Measurements from ENCODE around the gene OR51T1.

The OR51T1 gene

DNA sequence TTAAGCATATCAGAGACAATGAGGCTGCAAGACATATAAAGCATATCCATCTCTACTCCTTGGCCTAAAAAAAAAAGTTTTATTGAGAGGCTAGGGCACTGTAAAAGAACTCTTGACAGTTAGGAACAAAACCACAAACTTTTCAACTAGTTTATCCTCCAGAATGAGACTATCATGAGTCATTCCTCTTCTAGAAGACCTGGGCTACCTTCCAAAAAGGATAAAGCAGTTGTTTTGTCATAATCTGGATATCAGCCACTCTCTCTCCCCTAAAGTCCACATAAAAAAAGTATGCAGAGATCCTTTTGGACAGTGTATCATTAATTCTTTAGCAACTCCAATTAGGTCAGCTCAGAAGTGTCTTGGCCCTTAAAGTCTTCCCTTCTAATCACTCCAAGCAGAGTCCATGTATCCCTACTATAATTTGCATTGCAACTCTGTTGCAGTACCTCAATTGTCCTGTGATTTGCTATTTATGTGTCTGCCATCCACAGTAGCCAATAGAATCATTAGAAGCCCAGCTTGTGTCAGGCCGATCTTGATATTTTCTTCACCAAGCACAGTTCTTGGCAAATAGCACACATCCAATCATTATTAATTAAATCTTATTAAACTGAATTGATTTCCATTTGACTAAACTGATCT is 10.4 kb downstream of the OR51T1 start:
- TF ChIP-seq, protein P1, sequence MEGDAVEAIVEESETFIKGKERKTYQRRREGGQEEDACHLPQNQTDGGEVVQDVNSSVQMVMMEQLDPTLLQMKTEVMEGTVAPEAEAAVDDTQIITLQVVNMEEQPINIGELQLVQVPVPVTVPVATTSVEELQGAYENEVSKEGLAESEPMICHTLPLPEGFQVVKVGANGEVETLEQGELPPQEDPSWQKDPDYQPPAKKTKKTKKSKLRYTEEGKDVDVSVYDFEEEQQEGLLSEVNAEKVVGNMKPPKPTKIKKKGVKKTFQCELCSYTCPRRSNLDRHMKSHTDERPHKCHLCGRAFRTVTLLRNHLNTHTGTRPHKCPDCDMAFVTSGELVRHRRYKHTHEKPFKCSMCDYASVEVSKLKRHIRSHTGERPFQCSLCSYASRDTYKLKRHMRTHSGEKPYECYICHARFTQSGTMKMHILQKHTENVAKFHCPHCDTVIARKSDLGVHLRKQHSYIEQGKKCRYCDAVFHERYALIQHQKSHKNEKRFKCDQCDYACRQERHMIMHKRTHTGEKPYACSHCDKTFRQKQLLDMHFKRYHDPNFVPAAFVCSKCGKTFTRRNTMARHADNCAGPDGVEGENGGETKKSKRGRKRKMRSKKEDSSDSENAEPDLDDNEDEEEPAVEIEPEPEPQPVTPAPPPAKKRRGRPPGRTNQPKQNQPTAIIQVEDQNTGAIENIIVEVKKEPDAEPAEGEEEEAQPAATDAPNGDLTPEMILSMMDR (IDR thresholded peaks at IDR 0.05; ENCODE audit: insufficient read depth, missing control alignments) = no peak
- DNase-seq (ENCODE audit: insufficient read length, low spot score) (no peak), FAIRE-seq (no peak)

DNA sequence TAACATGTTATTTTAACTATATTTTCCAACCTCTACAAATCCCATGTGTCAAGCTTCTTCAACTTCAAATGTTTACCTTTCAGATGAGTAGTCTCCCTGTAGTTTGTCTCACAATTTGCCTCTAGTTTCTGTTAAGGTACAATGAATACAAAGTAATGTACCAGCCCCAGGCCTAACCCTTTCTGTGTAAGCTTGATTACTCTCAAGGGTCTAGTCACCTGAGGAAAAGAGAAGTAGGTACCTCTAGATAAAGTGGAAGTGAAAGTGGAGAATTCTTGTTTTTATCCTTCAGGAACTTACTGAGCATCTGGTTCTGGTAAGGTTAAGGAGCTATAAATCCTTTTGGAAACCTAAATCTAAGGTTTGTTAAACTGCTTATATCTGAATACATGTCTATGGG is 21.8 kb downstream of the OR51T1 start, which contains the start of gene OR51A7:
Gene OR51A7 (plus strand): TSS at position 300 of the 400 bp plus-strand sequence. CDS start 3,587 bp downstream, outside the sequence.
- FAIRE-seq = no peak

DNA sequence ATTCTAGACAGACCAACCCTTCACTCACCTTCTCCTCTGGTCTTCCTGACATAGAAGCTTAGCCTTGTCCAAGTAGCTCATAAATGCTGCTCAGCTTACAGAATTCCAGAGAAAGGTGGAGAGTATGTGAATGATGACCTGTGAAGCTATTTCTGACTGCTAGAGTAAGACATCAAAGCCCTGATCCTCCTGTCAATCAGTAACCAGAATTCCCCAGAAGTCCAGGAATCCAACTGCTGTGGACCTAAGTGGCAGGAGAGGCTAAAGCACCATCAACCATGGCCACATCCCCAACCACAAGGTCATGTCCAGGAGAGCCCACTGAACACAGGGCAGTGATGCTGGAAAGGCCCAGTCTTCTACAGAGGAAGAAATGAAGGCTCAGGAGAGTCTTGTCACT is 34.9 kb downstream of the OR51T1 start:
- TF ChIP-seq, protein P1 (IDR thresholded peaks at IDR 0.05; ENCODE audit: insufficient read depth, missing control alignments) = no peak
- no peak for DNase-seq (ENCODE audit: insufficient read length, low spot score)
- FAIRE-seq = no peak

More for the DNA sequence above, 21.8 kb downstream of the OR51T1 start, which contains the start of gene OR51A7:
- no peak for DNase-seq (ENCODE audit: insufficient read length, low spot score)
- TF ChIP-seq, protein P1 (IDR thresholded peaks at IDR 0.05; ENCODE audit: insufficient read depth, missing control alignments) = no peak

DNA sequence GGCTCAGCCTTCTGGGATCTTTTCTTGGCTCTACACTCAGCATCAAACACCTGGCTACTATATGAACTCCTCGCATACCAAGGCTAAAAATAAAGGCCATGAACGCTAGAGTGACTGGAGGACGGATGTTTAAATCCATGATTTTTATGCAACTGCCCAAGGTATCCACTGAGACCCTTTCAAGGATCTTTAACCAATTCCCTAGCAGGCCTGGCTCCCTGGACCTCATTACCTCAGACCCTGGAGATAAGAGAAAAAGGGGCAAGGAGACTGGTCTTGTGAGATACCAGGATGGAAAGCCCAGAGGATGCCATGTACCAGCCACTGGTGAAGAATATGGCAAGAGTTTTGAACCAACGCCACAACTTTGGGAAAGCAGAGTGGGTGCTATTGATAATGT is 37.5 kb downstream of the OR51T1 start, which contains the start of gene OR51G2:
Gene OR51G2 (minus strand): TSS at position 101 of the 400 bp plus-strand sequence. CDS start 3,687 bp downstream, outside the sequence.
- TF ChIP-seq, protein P1 (IDR thresholded peaks at IDR 0.05; ENCODE audit: insufficient read depth, missing control alignments) = no peak
- FAIRE-seq = no peak
- no peak for DNase-seq (ENCODE audit: insufficient read length, low spot score)

DNA sequence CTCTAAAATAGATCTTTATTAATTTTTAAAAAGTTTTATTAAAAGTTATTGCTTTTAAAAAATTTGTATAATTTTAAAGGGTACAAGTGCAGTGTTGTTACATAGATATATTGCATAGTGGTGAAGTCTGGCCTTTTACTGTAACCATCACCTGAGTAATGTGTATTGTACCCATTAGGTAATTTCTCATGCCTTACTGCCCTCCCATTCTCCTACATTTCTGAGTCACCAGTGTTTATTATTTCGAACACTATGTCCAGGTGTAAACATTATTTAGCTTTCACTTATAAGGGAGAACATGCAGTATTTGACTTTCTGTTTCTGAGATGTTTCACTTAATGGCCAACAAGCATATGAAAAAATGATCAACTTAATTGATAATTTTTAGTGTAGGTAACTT is 40.1 kb downstream of the OR51T1 start:
- DNase-seq (ENCODE audit: insufficient read length, low spot score) (no peak), FAIRE-seq (no peak)
- TF ChIP-seq, protein P1 (IDR thresholded peaks at IDR 0.05; ENCODE audit: insufficient read depth, missing control alignments) = no peak

DNA sequence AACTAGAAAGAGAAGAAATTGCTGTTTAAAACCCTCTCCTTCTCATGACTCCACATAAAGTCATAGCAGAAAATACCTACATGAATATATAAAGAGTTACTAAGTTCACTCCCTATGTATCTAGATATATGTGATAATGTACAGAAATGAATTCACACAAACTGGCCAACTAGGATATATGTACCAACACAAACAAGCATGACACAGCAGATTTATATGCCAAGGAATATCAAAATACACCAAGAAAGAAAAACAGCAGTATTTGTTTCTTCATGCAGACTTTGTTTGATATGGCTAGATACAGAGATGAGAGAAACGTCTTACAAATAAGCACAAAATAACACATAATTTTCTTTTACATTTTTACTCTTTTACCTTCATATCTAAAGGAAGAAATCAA is 40.6 kb downstream of the OR51T1 start:
- FAIRE-seq = no peak
- TF ChIP-seq, protein P1 (IDR thresholded peaks at IDR 0.05; ENCODE audit: insufficient read depth, missing control alignments) = no peak
- DNase-seq (ENCODE audit: insufficient read length, low spot score) = no peak

DNA sequence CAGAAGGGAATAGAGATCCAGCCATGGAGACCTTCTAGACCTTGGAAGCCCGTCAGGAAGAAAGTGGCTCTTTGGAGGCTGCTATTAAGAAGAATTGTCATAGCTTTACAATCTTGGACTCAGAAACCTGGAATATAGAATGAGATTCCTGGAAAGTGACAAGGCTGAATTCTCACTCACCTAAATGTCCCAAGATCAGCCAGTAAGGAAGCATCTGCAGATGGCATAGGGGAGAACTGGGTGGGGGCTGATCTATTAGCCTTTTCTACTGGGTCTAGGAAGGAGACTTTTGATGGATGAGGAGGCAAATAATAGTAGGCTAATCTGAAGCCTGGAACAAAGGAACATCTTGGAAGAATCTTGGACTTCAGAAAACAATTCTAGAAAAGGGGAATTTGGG is 42.5 kb downstream of the OR51T1 start, which contains the start of gene OR51G1:
Gene OR51G1 (minus strand): TSS at position 101 of the 400 bp plus-strand sequence. CDS start 0 bp downstream, at position 101.
- TF ChIP-seq, protein P1 (IDR thresholded peaks at IDR 0.05; ENCODE audit: insufficient read depth, missing control alignments) = no peak
- FAIRE-seq = no peak

More for the DNA sequence above, 42.5 kb downstream of the OR51T1 start, which contains the start of gene OR51G1:
- DNase-seq (ENCODE audit: insufficient read length, low spot score) = no peak
